ENCODE data around the gene PPP1R1B.

The PPP1R1B gene

DNA sequence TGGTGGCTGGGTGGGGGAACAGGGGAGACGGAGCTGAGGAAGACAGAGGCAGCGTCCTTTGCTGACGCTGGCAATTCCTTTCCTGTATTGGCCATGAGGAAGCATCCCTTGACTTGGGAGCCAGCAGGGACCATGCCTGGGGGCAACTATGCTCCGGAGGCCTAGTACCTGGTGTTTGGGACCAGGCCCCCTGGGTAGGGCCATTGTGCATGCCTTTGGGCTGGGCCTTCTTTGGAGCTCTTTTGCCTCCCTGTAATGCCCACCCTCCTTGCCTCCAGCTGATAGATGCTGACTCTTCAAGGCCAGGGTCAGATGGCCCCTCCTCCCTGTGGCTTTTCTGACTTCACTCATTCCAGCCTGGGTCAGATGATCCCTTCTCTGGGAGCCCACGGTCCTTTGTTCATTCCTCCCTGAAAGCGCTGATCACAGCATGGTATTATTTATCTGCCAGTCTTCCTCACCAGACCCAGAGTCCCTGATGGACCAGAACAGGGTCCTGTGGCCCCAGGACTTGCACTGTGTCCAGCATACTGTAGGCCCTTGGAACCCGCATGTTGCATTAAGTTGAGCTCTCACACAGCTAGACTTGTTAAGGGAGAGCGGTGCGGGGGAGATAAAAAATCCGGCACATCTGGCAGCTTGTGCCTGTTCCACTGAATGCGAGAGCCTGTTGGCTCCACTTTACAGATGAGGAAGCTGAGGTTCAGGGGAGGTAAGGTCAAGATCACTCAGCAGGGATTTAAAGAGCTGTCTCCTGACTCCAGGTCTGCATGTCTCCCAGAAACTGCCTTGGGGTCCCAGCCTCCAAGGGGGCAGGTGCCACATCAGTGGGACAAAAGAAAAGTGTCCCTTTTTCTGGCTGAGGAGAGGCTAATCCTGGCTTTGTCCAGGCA is 13.1 kb downstream of the PPP1R1B start:
- no peaks in the 10 kb centered on the region for H3K27me3 Mint-ChIP-seq
- H3K4me1 Mint-ChIP-seq (ENCODE audit: low read depth): peaks cover 94% of the 10 kb centered on the region
- H3K27ac Mint-ChIP-seq: peak overlapping the region; percentile 37
- intact Hi-C loops (cut with micrococcal nuclease): no loop called here
- H3K36me3 Mint-ChIP-seq (ENCODE audit: low read depth): peaks cover 21% of the 10 kb centered on the region
- H3K4me3 Mint-ChIP-seq: peak overlapping the region; percentile 35
- no peaks in the 10 kb centered on the region for H3K9me3 Mint-ChIP-seq

DNA sequence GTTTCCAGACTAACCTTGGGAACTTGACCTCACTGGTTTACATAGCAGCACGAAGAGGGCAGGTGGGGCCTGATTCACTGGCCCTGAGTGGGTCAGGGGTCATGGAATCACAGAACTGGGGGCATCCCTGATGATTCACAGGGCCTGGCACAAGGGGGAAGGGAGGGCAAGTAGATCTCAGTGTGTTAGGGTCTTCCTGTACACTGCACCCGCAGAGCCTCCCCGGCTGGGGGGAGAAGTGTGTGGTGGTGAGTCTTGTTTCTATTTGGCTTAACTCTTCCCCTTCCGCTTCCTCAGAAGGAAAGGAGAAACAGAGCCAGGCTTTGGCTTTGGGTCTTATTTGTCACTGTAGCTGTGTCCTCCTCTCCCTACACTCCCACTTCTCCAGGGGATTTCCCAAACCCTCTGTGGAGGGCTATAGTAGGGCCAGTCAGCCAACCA is 13.9 kb downstream of the PPP1R1B start:
- H3K27me3 Mint-ChIP-seq: no peaks in the 10 kb centered on the region
- peak overlapping the region; percentile 37 for H3K27ac Mint-ChIP-seq
- peak overlapping the region; percentile 63 for H3K4me3 Mint-ChIP-seq
- H3K36me3 Mint-ChIP-seq (ENCODE audit: low read depth): peaks cover 29% of the 10 kb centered on the region
- intact Hi-C loops (cut with micrococcal nuclease): no loop called here
- H3K9me3 Mint-ChIP-seq: no peaks in the 10 kb centered on the region
- peaks cover 94% of the 10 kb centered on the region for H3K4me1 Mint-ChIP-seq (ENCODE audit: low read depth)

DNA sequence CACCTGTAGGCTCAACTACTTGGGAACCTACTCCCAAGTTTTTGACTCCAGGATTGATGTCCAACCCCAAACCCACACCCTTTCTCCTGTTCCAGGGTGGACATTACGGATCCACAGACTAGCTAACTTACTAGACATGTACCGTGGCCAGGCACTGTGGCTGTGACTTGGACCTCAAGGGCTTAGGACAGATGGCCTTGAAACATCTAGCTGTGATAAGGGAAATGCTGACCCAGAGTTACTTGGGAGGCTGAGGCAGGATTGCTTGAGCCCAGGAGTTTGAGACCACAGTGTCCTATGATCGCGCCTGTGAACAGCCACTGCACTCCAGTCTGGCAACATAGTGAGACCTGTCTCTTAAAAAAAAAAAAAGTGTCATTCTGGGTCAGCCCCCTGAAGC is 14.3 kb downstream of the PPP1R1B start:
- intact Hi-C loops (cut with micrococcal nuclease): no loop called here
- Mint-ChIP-seq H3K9me3 (no peaks in the 10 kb centered on the region), H3K36me3 (ENCODE audit: low read depth) (peaks cover 34% of the 10 kb centered on the region), H3K4me3 (no peak overlapping the region), H3K4me1 (ENCODE audit: low read depth) (peaks cover 94% of the 10 kb centered on the region), H3K27ac (peak overlapping the region; percentile 37), H3K27me3 (no peaks in the 10 kb centered on the region)

DNA sequence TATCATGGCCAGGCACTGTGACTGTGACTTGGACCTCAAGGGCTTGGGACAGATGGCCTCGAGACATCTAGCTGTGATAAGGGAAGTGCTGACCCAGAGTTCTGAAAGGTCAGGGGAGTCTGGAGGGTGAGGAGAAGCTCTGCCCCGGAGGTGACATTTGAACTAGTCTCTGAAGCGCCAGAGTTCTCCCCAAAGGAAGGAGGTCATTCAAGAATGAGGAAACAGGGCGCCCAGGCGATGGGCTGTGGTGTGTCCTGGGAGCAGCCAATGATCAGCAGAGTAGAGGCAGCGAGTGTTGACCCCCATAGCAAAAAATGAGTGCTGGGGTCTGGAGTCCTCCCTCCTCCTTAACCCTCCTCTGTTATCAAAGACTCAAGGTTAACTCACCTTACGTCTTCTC is 15.1 kb downstream of the PPP1R1B start:
- intact Hi-C loops (cut with micrococcal nuclease): loop anchor here (2.0 kb wide), 1 partner anchor 17 kb away; no protein-coding TSS in a partner anchor
- H3K36me3 Mint-ChIP-seq (ENCODE audit: low read depth): peaks cover 37% of the 10 kb centered on the region
- peak overlapping the region; percentile 37 for H3K27ac Mint-ChIP-seq
- no peak overlapping the region for H3K4me3 Mint-ChIP-seq
- H3K27me3 Mint-ChIP-seq: no peaks in the 10 kb centered on the region
- peaks cover 95% of the 10 kb centered on the region for H3K4me1 Mint-ChIP-seq (ENCODE audit: low read depth)
- no peaks in the 10 kb centered on the region for H3K9me3 Mint-ChIP-seq

DNA sequence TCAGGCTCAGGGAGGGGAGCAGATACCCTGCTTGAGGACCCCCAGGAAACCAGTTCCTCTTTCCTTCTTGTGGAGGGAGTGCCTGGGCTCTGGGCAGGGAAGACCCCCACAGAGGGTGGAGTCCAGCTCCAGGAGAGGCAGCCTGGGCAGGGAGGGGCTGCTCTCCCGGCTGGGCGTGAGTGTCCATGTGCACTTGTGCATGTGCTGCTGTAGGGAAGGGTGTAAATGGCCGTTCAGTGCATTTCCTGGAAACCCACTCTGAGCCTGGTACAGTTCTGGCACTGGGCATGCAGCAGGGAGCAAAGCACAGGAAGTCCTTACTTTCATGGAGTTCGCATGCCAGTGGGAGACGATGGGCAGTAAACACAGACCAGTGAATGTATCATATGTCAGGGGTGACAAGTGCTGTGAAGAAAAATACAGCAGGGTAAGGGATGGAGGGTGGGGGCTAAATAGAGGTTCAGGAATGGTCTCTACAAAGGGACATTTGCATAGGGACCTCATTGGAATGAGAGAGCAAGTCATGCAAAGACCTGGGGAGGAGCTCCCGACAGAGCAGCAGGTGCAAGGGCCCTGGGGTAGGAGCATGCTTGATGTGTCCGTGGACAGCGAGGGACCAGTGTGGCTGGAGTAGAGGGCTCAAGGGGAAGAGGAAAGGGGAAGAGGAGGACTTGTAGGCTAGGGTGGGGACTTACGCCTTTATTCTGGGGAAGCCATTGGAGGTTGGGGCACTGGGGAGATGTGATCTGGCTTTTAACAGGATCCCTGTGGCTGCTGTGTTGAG is 15.7 kb downstream of the PPP1R1B start:
- peak overlapping the region; percentile 60 for H3K4me3 Mint-ChIP-seq
- H3K36me3 Mint-ChIP-seq (ENCODE audit: low read depth): peaks cover 37% of the 10 kb centered on the region
- no peaks in the 10 kb centered on the region for H3K27me3 Mint-ChIP-seq

DNA sequence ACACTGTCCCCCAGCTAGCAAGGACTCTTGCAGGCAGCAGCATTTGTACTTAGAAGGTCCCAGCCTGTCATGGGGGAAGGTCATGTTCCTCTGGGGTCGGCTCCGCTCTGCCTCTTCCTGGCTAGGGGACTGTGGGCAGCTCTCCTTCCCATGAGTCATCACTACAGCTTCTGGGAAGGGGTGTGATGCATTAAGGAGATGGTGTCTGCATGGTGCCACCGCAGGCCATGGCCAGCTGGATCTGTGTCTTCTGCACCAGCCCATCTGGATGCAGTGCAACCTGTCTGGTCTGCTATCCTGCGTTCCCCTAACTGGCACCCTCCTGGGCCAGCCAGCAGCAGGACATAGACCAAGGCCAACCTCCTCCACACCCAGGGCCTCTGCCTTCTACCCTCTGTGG is 16.5 kb downstream of the PPP1R1B start:
- Mint-ChIP-seq H3K27ac (peak overlapping the region; percentile 37), H3K9me3 (no peaks in the 10 kb centered on the region), H3K27me3 (no peaks in the 10 kb centered on the region), H3K4me3 (peak overlapping the region; percentile 60), H3K36me3 (ENCODE audit: low read depth) (peaks cover 30% of the 10 kb centered on the region), H3K4me1 (ENCODE audit: low read depth) (peaks cover 100% of the 10 kb centered on the region)
- intact Hi-C loops (cut with micrococcal nuclease): loop anchor here (2.0 kb wide), 1 partner anchor 16 kb away; no protein-coding TSS in a partner anchor

More for the DNA sequence above, 15.7 kb downstream of the PPP1R1B start:
- Mint-ChIP-seq H3K4me1 (ENCODE audit: low read depth) (peaks cover 100% of the 10 kb centered on the region), H3K9me3 (no peaks in the 10 kb centered on the region), H3K27ac (peak overlapping the region; percentile 37)
- intact Hi-C loops (cut with micrococcal nuclease): loop anchor here (2.0 kb wide), 1 partner anchor 16 kb away; no protein-coding TSS in a partner anchor

DNA sequence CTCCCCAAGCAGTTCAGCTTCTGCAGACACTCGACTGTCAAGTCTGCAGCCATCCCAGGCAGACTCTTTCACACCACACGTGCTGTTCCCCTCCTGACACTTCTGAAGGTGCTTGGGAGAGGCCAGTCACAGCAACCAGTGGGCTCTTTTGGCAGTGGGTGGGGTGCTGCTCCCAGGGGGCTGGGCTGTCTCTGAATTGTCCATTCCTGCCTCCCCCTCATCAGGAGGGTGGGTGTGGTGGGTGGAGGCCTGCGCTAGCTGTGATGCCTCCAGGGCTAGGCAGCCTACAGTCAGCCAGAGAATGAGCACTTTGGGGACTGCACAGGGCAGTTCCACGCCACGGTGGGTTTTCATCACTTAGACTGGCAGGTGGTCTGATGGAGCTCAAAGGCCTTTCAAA is 20.5 kb downstream of the PPP1R1B start:
- H3K27ac Mint-ChIP-seq: no peak overlapping the region
- intact Hi-C loops (cut with micrococcal nuclease): no loop called here
- H3K4me1 Mint-ChIP-seq (ENCODE audit: low read depth): peaks cover 97% of the 10 kb centered on the region
- H3K4me3 Mint-ChIP-seq: no peak overlapping the region
- no peaks in the 10 kb centered on the region for H3K9me3 Mint-ChIP-seq
- peaks cover 53% of the 10 kb centered on the region for H3K36me3 Mint-ChIP-seq (ENCODE audit: low read depth)
- no peaks in the 10 kb centered on the region for H3K27me3 Mint-ChIP-seq

DNA sequence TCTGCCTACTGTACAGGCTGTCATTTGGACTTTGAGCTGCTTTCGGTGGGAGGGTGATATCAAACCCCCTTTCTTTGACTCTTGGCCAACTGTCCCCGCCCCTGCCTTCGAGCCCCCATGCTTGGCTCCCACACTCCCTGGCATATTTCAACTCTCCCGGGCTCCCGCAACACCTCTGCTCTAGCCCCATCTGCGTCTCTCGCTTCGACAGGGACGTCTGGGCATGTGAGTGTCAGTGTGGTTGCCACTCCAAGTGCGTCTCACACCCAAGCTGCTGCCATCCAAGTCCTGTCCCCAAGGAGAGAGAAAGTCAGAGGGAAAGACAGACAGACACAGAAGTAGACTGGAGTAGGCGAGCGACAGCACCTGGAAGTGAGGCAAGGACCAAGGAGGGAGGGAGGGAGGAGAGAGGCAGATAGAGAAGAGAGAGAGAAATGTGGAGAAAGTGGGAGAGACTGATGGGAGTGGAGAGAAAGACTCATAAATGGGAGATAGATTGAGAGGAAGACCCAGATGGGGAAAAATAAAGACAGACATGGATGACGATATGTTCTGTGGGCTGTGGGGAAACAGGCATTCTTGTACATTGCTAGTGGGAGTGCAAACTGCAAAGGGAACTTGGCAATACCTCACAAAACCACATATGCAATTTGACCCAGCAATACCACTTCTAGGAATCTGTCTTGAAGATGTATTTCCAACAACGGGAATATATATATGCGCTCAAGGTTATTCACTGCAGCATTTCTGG is 22.0 kb downstream of the PPP1R1B start:
- Mint-ChIP-seq H3K36me3 (ENCODE audit: low read depth) (peaks cover 65% of the 10 kb centered on the region), H3K9me3 (no peaks in the 10 kb centered on the region), H3K27ac (peak overlapping the region; percentile 1), H3K4me3 (no peak overlapping the region), H3K4me1 (ENCODE audit: low read depth) (peaks cover 97% of the 10 kb centered on the region), H3K27me3 (no peaks in the 10 kb centered on the region)
- intact Hi-C loops (cut with micrococcal nuclease): no loop called here

DNA sequence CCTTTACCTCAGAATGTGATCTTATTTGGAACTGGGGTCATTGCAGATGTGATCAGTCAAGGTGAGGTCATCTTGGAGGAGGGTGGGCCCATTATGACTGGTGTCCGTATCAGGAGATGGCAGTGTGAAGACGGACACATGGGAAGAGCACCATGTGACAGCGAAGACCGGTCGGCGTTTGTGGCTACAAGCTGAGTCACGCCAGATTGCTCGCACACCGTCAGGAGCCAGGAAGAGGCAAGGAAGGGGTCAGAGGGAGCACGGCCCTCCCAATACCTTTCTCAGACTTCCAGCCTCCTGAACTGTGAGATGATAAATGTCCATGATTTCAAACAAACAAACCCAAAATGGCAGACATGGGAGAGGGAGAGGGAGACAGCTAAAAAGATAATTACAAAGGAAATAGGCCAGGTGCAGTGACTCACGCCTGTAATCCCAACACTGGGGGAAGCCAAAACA is 23.4 kb downstream of the PPP1R1B start:
- Mint-ChIP-seq H3K4me3 (no peak overlapping the region), H3K27me3 (no peaks in the 10 kb centered on the region), H3K36me3 (ENCODE audit: low read depth) (peaks cover 72% of the 10 kb centered on the region), H3K4me1 (ENCODE audit: low read depth) (peaks cover 87% of the 10 kb centered on the region), H3K27ac (no peak overlapping the region), H3K9me3 (no peaks in the 10 kb centered on the region)
- intact Hi-C loops (cut with micrococcal nuclease): no loop called here

DNA sequence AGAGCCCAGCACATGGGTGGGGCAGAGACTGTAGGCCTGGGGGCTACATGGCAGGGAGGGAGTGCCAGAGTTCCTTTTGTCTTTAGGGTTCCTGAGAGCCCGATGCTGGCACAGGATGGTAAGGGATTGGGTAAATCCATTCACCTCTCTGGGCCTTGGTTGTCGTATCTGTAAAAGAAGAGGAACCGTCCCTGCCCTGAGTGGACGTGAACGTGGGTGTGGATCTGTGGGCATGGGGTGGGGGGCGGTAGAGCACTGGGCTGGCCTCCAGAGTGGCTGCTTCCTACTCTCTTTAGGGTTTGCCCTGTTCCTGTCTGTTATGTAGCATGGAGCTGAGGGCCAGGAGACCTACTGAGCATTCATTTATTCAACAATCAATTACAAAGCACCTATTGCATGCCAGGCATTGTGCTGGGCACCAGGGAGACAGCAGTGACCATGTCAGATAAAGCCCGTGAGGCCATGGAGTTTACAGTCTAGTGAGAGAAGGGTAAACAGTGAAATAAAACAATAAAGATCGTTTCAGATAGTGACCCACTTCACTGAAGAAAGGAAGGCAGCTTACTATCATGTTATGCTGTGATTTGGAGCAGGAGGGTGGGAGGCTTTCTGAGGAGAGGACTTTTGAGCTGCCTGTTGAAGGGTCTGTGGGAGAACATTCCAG is 25.3 kb downstream of the PPP1R1B start:
- H3K4me1 Mint-ChIP-seq (ENCODE audit: low read depth): peaks cover 80% of the 10 kb centered on the region
- no peak overlapping the region for H3K4me3 Mint-ChIP-seq
- H3K36me3 Mint-ChIP-seq (ENCODE audit: low read depth): peaks cover 76% of the 10 kb centered on the region
- H3K27me3 Mint-ChIP-seq: no peaks in the 10 kb centered on the region
- intact Hi-C loops (cut with micrococcal nuclease): no loop called here
- no peaks in the 10 kb centered on the region for H3K9me3 Mint-ChIP-seq
- H3K27ac Mint-ChIP-seq: peak overlapping the region; percentile 63

DNA sequence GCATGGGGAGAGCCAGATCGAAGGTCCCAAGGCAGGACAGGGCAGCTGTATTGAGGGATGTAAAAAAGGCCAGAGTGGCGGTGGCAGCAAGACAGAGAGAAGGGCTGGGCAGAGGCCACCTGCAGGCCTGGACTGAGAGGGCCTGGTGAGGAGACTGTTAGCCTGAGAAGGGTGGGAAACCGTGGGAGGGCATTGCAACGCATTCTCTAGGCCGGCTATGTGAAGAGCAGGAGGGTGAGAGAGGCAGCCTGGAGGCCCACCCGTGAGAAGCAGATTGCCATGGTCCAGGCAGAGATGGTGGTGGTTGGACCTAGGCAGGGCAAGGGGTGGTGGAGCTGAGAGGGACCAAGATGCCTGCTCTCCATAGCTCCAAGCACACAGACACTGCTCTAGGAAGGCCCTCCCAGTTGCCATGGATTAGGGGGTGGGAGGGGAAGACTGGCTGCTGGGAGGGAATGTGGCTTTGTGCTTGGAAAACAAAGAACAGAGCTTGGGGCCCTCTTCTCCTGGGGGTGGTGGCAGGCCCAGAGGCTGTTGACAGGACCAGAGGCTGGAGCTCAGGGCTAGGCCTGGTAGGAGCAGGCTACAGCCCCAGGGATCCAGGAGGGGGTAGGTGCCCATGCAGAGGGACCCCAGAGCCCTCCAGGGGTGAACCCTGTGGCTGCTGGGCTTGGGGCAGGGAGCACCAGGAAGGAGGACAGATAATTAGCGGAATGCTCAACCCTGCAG is 26.0 kb downstream of the PPP1R1B start:
- Mint-ChIP-seq H3K4me3 (no peak overlapping the region), H3K27me3 (no peaks in the 10 kb centered on the region), H3K4me1 (ENCODE audit: low read depth) (peaks cover 76% of the 10 kb centered on the region), H3K36me3 (ENCODE audit: low read depth) (peaks cover 80% of the 10 kb centered on the region), H3K9me3 (no peaks in the 10 kb centered on the region), H3K27ac (peak overlapping the region; percentile 63)
- intact Hi-C loops (cut with micrococcal nuclease): no loop called here

DNA sequence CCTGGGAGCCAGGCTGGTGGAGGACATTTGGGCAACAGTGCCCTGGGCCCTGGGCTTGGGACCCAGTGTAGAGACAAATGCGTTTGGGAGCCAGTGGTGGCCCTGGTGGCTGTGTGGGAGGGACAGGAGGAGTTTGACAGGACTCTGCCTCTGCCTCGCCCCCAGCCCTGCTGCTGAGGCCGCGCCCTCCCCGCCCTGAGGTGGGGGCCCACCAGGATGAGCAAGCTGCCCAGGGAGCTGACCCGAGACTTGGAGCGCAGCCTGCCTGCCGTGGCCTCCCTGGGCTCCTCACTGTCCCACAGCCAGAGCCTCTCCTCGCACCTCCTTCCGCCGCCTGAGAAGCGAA is 26.5 kb downstream of the PPP1R1B start:
- H3K27ac Mint-ChIP-seq: peak overlapping the region; percentile 63
- no peak overlapping the region for H3K4me3 Mint-ChIP-seq
- peaks cover 85% of the 10 kb centered on the region for H3K36me3 Mint-ChIP-seq (ENCODE audit: low read depth)
- no peaks in the 10 kb centered on the region for H3K9me3 Mint-ChIP-seq
- no peaks in the 10 kb centered on the region for H3K27me3 Mint-ChIP-seq
- H3K4me1 Mint-ChIP-seq (ENCODE audit: low read depth): peaks cover 76% of the 10 kb centered on the region
- intact Hi-C loops (cut with micrococcal nuclease): no loop called here
